D721Med (cell line): ENCODE measurements around the gene THSD4.

Experiments
- DNase-seq: peaks from one replicate; pipeline ENCODE4 v3.0.0; 2011; ENCODE audit warnings: low spot score; ENCODE audit not compliant: insufficient read length
- FAIRE-seq: peaks from 2 replicates; lab custom pipeline; 2011; peaks lifted over from hg19 to GRCh38; lab: Jason Lieb, UNC
- CTCF ChIP-seq: IDR thresholded peaks from 2 replicates; pipeline ENCODE4 v1.5.1; 2012; ENCODE audit warnings: mild to moderate bottlenecking, control low read depth; ENCODE audit not compliant: insufficient read depth; ENCODE audit errors: missing control alignments

THSD4 gene

GRCh38 chr15:71629781-71630474 is 514.7 kb downstream of the THSD4 start:
- TF ChIP-seq CTCF, result no peak
- FAIRE-seq (no peak), DNase-seq (no peak)

DNA sequence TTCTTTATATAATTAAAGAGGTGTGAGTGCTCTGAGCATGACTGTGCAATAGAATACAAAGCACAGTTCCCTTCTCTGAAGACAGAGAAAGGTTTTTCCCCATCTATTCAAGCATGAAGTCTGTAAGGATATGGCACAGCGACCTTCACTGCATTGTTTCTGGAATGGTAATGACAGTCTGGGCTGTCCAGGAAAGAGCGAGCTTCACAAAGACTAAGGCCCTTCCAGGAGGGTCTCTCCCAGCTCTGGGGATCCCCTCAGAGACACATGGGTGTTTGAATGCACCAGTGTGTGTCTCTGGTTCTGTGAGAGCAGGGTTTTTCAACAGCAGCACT is 515.2 kb downstream of the THSD4 start:
- no peak for TF ChIP-seq CTCF
- DNase-seq, result no peak
- no peak for FAIRE-seq

GRCh38 chr15:71632576-71633195 is 517.4 kb downstream of the THSD4 start:
- no peak for FAIRE-seq
- no peak for TF ChIP-seq CTCF
- no peak for DNase-seq

- TF ChIP-seq CTCF, result no peak
- FAIRE-seq, result peak; percentile 92
- DNase-seq, result no peak
Observed at GRCh38 chr15:71634820-71635560, 519.7 kb downstream of the THSD4 start.

GRCh38 chr15:71635735-71636134 is 520.5 kb downstream of the THSD4 start:
- FAIRE-seq (no peak), DNase-seq (no peak)
- no peak for TF ChIP-seq CTCF

DNA sequence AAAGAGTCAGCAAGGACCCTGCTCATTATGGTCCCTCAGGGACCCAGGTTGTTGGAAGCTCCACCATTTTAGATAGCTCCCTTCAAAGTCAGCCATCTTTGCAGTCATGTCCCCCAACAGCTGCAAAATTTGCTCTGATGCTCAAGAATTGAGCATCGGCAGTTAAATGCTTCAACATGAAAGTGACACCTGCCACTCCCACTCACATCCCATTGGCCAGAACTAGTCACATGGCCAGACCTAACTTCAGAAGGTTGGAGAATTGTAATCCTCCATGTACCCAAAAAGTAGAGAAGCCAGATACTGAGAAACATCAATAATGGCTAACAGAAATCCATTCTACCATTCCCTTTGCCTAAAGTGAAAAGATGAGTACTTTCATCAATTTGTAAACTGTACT is 523.6 kb downstream of the THSD4 start:
- no peak for DNase-seq
- no peak for FAIRE-seq
- TF ChIP-seq CTCF, result no peak

DNA sequence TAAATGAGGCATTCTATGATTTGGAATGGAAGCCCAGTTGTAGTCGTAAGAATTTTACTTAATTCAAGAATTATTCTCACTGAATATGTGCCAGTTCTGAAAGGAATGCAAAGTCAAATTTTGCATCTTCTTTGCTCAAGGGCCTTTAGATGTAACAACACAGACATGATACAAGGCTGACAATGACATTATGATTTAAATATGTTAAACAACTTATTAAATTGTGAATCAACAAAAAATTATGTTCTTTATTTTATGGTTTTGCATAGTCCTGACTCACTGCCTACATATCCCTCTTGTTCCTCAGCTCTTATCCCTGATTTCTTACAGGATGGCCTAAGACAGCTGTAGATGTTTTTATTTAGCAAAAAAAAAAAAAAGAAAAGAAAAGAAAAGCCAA is 524.2 kb downstream of the THSD4 start:
- no peak for DNase-seq
- TF ChIP-seq CTCF, result no peak
- FAIRE-seq, result no peak
